GM12892 (cell line): Measurements from ENCODE around the gene RASSF8.
A peak's percentile ranks its signal among the peaks of the same experiment; 100 is the strongest.

Experiments used
- DNase-seq: peaks from one replicate; pipeline ENCODE4 v3.0.0; 2011; ENCODE audit not compliant: insufficient read length
- FAIRE-seq: peaks from 2 replicates; lab custom pipeline; 2011; peaks lifted over from hg19 to GRCh38; lab: Jason Lieb, UNC
- POLR2A ChIP-seq: IDR thresholded peaks from 2 replicates; pipeline ENCODE4 v1.6.1; 2011; ENCODE audit warnings: low read depth, low read length, control low read depth
- POLR2AphosphoS5 ChIP-seq: IDR thresholded peaks from 2 replicates; pipeline ENCODE4 v1.6.1; 2011; ENCODE audit warnings: low read depth, low read length, control low read depth
- TAF1 ChIP-seq: IDR thresholded peaks from 2 replicates; pipeline ENCODE4 v1.6.1; 2011; ENCODE audit warnings: low read depth, mild to moderate bottlenecking, control low read depth, low read length, borderline replicate concordance

RASSF8 gene

DNA sequence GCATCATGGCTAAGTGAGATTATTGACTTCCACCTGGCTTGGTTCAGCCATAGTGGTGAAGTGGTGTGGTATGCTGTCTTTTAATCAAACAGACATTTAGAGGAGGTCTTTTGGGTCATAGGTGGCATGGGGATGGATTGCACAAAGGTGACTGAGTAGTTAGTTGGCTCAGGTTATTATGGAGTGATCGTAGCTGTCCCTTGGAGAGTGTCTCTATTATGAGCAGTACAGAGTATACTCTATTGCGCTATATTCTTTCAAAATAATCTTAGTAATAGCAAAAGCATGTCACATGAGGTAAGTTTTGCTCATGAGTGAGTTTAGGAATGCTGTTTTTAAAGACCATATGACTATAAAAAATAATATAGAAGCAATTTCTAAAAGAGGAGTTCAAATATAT is 60.4 kb downstream of the RASSF8 start:
- FAIRE-seq (no peak), DNase-seq (no peak)
- TF ChIP-seq POLR2A (no peak), TAF1 (no peak), POLR2AphosphoS5 (no peak)

DNA sequence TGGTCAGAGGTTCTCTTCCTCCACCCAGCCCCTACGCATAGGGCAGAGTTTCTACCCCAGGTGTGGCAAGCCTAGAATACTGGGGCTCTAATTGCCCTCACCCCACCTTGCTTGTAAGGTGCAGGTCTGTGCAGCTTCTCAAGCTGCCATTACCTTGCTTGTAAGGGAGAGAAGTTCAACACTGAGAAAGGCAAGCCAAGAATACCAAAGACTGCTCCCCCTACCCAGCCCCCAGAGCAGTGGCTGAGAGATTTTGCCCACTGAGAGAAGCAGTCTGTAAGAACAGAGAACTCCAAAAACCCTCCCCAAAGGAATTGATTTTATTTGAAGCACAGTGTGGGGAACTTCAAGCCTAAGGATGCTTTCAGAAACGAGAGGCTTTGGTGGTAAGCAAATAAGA is 63.1 kb downstream of the RASSF8 start:
- FAIRE-seq: no peak
- no peak for DNase-seq
- TF ChIP-seq POLR2A (no peak), TAF1 (no peak), POLR2AphosphoS5 (no peak)

DNA sequence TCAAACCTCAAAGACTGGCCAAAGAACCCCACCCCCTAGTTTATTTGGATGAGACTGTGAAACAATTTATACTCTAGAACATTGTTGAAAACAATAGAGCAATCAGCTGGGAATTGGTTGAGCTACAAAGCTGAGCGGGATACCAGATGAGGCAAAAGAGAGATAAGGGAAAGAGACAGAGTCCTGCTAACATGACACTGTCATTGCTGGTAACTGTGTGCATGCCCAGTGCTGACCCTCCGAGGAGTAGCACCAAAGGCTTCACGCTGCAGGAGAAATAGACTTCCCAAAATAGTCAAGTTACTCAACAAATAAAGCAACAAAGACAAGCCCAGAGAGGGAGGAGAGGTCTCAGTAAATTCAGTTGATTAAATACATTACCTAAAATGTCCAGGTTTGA is 63.6 kb downstream of the RASSF8 start:
- DNase-seq: no peak
- no peak for FAIRE-seq
- TF ChIP-seq POLR2AphosphoS5: no peak
- no peak for TF ChIP-seq TAF1
- no peak for TF ChIP-seq POLR2A

DNA sequence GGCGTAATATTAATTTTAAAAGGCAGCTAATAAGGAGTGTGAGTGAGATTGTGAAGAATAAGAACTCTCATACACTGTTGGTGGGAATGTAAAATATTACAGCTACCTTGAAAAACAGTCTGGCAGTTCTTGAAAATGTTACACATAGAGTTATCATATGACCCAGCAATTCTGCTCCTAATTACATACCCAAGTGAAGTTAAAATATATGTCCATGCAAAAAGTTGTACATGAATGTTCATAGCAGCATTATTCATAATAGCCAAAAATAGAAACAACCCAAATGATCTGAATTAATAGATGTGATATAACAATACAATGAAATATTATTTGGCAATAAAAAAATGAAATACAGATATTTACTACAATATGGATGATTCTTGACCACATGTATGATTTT is 68.2 kb downstream of the RASSF8 start:
- FAIRE-seq (no peak), DNase-seq (no peak)
- TF ChIP-seq POLR2A: no peak
- TF ChIP-seq POLR2AphosphoS5: no peak
- TF ChIP-seq TAF1: no peak

DNA sequence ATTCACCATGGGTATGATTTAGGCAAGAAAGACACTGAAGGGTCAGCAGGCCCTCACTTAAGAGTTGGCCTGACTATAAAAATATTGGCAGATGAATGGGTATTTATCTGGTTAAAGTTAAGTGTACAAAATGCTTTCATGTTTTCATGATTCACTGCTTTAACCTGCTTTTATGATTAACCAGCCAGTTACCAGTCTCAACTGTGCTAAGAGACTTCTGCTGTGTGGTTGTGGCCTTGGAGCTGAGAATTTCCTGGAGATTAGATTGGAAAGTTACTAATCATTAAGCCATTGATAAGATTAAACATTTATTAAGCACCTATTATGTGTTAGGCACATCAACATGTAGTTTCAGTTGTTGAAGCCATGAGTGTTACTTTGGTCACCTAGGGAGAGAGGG is 68.9 kb downstream of the RASSF8 start:
- FAIRE-seq: no peak
- TF ChIP-seq POLR2A: no peak
- TF ChIP-seq POLR2AphosphoS5: no peak
- no peak for TF ChIP-seq TAF1

DNA sequence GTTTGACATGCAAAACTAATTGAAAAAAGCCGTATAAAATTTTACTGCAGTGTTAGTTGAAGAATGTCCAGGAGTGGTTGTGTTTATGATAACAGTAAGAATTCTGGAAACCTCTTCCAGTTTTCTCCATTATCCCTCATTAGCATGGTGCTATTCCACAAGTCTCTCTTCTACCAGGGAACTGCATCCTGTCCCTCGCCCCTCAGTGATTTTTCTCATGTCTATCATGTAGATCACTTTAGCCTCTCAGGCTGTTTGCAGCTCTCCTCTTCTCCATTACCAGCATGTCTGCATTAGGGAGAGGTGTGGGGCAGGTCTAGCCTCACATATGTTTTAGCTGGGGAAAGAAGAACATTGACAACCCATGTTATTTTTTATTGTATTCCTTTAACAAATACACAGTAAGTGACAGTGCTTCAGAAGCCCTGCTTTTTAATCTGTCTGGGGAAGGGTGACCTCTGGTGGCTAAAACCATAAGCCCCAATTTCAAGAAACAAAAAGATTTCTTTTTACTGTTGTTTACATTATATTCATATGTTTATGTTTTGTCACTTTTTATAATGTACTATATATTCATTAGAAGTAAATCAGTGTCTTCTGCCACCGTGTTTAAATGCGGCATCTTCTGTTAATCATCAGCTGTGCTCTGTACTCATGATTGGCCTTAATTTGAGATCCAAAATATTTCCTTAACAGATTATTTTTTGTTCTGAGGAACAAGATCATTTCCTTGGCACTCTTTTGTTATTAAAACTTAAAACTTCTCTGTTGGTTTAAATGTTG is 70.7 kb downstream of the RASSF8 start:
- peak; percentile 44 for FAIRE-seq
- no peak for TF ChIP-seq TAF1
- TF ChIP-seq POLR2AphosphoS5: no peak
- no peak for TF ChIP-seq POLR2A
- DNase-seq: peak; percentile 10

More for the DNA sequence above, 68.9 kb downstream of the RASSF8 start:
- no peak for DNase-seq

DNA sequence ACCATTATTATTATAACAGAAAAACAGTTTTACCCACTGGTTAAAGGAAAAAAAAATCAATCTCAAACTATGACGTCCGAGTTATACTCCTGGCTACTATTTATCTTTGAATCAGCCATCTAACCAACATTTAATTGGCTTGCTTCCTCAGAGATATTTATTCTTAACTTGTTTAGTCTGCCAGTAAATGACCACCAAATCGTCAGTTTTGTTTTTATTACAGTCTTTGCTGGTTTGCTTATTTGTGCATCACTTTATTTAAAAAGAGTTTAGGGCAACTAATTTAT is 71.2 kb downstream of the RASSF8 start:
- no peak for FAIRE-seq
- TF ChIP-seq TAF1: no peak
- no peak for TF ChIP-seq POLR2AphosphoS5
- no peak for TF ChIP-seq POLR2A
- DNase-seq: no peak

DNA sequence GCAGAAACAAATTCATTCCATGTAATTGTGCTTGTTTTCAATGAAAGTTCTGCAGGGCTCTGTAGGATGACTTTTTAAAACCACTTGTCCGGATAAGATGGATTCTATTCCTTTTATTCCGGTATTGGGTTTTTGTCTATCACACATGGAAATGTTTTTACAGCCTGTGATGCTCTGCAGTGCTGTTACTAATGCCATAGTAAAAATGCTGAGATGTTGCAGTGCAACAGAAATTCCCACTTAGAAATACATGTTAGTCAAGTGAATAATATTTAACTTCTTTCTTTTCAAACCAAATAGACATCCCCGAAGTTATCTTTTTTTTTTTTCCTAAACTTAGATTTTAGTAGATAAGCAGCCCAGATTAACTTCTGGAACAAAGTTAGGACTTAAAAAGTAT is 71.9 kb downstream of the RASSF8 start:
- TF ChIP-seq POLR2A (no peak), TAF1 (no peak), POLR2AphosphoS5 (no peak)
- FAIRE-seq: no peak
- DNase-seq: no peak

DNA sequence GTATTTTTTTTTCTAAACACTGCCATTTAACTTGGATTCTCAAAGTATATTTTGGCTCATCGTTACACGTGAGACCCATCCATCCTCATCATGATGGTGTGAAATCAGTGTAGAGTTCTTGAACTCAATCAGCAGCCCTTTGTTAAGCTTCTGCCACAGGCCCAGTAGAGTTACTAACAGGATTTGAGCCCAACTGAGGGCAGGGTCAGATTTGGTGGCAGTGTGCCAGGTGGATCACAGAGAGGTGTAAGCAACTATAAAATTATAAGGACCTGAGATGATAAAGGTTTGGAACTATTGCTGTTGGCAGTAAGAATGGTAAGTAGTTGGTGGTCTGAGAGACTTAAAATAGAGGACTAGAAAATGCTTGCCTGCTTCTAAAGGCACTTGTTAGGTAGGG is 72.8 kb downstream of the RASSF8 start:
- no peak for TF ChIP-seq TAF1
- TF ChIP-seq POLR2AphosphoS5: no peak
- TF ChIP-seq POLR2A: no peak
- FAIRE-seq (no peak), DNase-seq (no peak)

DNA sequence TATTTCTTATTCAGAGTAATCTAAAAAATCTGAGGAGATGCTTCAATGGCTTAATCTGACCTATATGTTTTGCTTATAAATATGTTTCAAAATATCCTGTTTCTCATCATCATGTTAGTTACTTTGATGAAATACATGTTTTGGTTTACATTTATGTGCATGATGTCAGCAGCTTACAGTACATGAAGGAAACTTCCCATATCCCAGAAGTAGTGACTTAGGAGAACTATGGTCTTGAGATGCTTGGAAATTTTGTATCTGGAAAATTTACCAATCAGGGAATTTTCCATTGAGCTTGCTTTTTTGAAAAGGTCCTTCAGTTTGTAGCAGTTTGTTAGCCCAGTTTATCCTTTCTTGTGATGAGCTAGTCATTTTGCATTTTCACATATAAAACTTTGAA is 73.3 kb downstream of the RASSF8 start:
- DNase-seq (no peak), FAIRE-seq (no peak)
- TF ChIP-seq POLR2A (no peak), TAF1 (no peak), POLR2AphosphoS5 (no peak)

DNA sequence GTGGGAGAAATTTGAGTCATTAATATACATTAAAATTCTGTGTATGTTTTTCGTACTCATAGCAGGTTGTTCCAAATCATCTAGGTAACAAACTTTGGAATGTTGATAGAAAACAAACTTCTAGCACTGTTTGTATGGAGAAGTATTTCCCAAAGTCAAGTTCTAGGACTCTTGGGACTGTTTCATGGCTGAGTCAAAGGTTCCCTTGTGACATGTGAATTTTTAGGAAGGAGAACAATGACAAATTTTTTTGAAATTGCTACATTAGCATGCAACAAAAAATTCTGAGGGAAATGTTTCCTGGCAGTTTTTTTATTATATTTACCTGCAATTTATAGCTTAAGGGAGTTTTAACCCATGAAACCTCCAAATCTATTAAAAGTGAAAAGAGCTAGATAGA is 73.8 kb downstream of the RASSF8 start:
- FAIRE-seq (no peak), DNase-seq (no peak)
- no peak for TF ChIP-seq POLR2AphosphoS5
- no peak for TF ChIP-seq POLR2A
- TF ChIP-seq TAF1: no peak

DNA sequence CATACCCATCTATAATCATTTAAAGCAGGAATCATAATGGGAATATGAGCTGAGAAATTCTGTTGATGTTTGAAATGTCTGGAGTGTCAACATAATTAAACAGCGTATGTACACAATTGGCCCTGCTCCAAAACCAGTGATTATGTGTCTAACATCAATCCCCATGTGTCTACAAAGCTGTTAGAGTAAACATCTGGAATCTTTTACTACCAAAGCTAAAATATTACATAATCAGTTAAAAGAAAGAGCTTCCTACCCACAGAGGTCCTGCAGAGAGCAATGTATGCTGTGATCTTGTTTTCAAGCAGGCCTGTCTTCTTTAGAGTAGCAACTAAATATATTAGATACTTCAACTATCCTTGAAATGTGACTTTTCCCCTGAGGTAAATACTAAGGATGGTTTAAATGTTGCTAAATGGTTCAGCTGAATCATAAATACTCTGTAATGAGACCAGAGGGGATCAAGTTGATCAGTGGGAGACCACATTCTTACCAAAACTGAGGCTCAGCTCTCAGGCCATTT is 74.3 kb downstream of the RASSF8 start:
- TF ChIP-seq POLR2AphosphoS5 (no peak), POLR2A (no peak), TAF1 (no peak)
- FAIRE-seq (no peak), DNase-seq (no peak)
